ENCODE data around the gene LRP10.

Gene LRP10

GRCh38 chr14:22865424-22866405, 5.8 kb upstream of the LRP10 start:
- no peak for TF ChIP-seq POLR2A (IDR thresholded peaks at IDR 0.05; ENCODE audit: low read depth, low read length)
- no peak for DNase-seq (ENCODE audit: insufficient read length, low spot score)
- FAIRE-seq: no peak

DNA sequence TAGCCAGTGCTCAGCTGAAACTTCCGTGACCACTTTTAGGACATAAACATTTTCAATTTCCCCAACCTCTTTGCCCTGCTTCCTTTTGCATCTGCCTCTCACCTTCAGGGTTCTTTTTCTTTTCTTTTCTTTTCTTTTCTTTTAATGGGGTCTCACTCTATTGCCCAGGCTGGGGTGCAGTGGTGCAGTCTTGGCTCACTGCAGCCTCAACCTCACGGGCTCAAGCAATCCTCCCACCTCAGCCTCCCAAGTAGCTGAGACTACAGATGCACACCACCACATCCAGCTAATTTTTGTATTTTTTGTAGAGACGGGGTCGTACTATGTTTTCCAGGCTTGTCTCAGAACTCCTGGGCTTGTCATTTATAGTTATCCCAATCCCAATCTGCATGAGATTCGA, 4.7 kb upstream of the LRP10 start:
- no peak for DNase-seq (ENCODE audit: insufficient read length, low spot score)
- TF ChIP-seq POLR2A (IDR thresholded peaks at IDR 0.05; ENCODE audit: low read depth, low read length): no peak

GRCh38 chr14:22870811-22871223, 723 bp upstream of the LRP10 start:
- DNase-seq (ENCODE audit: insufficient read length, low spot score): no peak
- no peak for TF ChIP-seq POLR2A (IDR thresholded peaks at IDR 0.05; ENCODE audit: low read depth, low read length)
- no peak for FAIRE-seq

More for the DNA sequence above, 4.7 kb upstream of the LRP10 start:
- FAIRE-seq: no peak

DNA sequence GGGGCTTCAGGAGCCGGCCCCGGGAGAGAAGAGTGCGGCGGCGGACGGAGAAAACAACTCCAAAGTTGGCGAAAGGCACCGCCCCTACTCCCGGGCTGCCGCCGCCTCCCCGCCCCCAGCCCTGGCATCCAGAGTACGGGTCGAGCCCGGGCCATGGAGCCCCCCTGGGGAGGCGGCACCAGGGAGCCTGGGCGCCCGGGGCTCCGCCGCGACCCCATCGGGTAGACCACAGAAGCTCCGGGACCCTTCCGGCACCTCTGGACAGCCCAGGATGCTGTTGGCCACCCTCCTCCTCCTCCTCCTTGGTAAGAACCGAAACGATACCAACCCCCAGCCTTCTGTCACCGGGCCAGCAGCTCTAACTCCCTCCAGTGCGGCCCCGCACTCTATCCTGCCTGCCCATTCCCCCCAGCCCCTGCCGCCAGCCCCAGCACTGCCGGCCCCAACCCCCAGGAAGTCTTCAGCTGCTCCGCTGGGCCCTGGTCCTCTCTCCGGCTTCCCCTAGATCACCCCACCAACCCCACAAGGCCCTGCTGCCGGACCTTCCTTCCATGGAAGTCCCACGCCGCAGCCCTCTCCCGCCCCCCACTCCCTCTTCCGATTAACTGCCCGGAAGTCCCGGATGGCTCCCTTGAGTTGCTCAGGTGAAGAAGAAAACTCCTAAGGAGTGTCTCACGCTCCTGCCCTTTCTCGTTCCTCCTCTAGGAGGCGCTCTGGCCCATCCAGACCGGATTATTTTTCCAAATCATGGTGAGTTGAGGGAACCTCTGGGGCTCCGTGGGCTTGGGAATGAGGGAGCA, 693 bp downstream of the LRP10 start:
- DNase-seq (ENCODE audit: insufficient read length, low spot score) (peak; percentile 48), FAIRE-seq (peak; percentile 61)
- TF ChIP-seq POLR2A (IDR thresholded peaks at IDR 0.05; ENCODE audit: low read depth, low read length): 0 out of 2 replicates have a peak, but pooled peaks have one; percentile 26

DNA sequence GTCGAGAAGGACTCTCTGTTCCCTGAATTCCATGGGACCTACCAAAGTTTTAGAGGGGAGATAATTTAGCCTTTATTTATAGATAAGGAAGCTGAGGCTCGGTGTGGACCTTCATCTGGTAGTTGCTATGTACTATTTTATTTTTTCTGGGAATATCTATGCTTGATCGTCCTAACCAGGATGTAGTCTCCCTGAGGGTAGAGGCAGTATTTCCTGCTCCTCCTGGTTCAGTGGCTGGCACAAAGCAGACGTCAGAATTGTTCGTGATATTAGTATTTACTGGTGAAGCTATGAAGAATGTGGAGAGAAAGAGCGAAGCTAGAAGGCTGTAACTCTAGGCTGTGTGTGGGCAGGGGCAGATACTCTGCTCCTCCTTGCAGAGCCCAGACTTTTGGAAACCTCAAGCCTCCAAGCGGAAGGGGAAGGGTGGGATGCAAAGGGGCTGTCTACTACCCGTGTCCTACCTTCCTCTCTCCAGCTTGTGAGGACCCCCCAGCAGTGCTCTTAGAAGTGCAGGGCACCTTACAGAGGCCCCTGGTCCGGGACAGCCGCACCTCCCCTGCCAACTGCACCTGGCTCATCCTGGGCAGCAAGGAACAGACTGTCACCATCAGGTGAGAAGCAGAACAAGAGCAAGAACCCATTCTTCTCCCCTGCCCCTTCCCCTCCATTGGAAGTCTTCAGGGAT, 1.4 kb downstream of the LRP10 start:
- no peak for TF ChIP-seq POLR2A (IDR thresholded peaks at IDR 0.05; ENCODE audit: low read depth, low read length)
- no peak for DNase-seq (ENCODE audit: insufficient read length, low spot score)
- FAIRE-seq: no peak

DNA sequence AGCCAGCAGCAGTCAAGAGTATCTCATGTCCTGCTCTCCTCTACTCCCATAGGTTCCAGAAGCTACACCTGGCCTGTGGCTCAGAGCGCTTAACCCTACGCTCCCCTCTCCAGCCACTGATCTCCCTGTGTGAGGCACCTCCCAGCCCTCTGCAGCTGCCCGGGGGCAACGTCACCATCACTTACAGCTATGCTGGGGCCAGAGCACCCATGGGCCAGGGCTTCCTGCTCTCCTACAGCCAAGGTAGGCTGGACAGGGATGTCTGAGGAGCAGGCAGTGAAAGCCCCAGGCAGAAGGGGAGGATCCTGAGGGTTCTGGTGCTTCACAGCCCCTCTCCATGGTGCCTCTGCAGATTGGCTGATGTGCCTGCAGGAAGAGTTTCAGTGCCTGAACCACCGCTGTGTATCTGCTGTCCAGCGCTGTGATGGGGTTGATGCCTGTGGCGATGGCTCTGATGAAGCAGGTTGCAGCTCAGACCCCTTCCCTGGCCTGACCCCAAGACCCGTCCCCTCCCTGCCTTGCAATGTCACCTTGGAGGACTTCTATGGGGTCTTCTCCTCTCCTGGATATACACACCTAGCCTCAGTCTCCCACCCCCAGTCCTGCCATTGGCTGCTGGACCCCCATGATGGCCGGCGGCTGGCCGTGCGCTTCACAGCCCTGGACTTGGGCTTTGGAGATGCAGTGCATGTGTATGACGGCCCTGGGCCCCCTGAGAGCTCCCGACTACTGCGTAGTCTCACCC, 3.6 kb downstream of the LRP10 start:
- no peak for TF ChIP-seq POLR2A (IDR thresholded peaks at IDR 0.05; ENCODE audit: low read depth, low read length)
- FAIRE-seq (no peak), DNase-seq (ENCODE audit: insufficient read length, low spot score) (no peak)

DNA sequence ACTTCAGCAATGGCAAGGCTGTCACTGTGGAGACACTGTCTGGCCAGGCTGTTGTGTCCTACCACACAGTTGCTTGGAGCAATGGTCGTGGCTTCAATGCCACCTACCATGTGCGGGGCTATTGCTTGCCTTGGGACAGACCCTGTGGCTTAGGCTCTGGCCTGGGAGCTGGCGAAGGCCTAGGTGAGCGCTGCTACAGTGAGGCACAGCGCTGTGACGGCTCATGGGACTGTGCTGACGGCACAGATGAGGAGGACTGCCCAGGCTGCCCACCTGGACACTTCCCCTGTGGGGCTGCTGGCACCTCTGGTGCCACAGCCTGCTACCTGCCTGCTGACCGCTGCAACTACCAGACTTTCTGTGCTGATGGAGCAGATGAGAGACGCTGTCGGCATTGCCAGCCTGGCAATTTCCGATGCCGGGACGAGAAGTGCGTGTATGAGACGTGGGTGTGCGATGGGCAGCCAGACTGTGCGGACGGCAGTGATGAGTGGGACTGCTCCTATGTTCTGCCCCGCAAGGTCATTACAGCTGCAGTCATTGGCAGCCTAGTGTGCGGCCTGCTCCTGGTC, 4.3 kb downstream of the LRP10 start:
- FAIRE-seq: no peak
- TF ChIP-seq POLR2A (IDR thresholded peaks at IDR 0.05; ENCODE audit: low read depth, low read length): no peak
- no peak for DNase-seq (ENCODE audit: insufficient read length, low spot score)

DNA sequence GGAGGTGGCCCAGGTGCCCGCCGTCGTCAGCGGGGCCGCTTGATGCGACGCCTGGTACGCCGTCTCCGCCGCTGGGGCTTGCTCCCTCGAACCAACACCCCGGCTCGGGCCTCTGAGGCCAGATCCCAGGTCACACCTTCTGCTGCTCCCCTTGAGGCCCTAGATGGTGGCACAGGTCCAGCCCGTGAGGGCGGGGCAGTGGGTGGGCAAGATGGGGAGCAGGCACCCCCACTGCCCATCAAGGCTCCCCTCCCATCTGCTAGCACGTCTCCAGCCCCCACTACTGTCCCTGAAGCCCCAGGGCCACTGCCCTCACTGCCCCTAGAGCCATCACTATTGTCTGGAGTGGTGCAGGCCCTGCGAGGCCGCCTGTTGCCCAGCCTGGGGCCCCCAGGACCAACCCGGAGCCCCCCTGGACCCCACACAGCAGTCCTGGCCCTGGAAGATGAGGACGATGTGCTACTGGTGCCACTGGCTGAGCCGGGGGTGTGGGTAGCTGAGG, 5.5 kb downstream of the LRP10 start:
- FAIRE-seq (no peak), DNase-seq (ENCODE audit: insufficient read length, low spot score) (no peak)
- no peak for TF ChIP-seq POLR2A (IDR thresholded peaks at IDR 0.05; ENCODE audit: low read depth, low read length)

GRCh38 chr14:22878271-22879246, 7.0 kb downstream of the LRP10 start:
- DNase-seq (ENCODE audit: insufficient read length, low spot score) (no peak), FAIRE-seq (no peak)
- no peak for TF ChIP-seq POLR2A (IDR thresholded peaks at IDR 0.05; ENCODE audit: low read depth, low read length)

DNA sequence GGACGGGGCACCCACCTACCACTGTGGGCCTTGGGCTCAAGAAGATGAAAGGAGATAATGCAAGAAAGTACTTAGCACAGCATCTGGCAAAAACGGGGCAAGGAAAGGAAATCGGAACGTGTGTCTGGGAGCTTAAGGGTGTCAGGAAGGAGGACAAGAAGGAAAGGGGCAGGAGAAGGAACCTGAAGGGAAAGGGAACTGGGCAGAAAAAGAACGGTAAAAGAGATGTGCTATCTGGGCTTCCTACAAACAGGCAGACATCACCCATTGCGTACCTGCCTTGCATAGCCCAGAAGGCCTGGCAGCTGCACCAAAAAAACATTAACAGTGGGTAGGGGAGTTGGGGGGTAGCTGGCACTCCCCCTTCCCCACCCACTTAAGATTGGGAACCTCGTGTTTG, 10.5 kb downstream of the LRP10 start:
- no peak for TF ChIP-seq POLR2A (IDR thresholded peaks at IDR 0.05; ENCODE audit: low read depth, low read length)
- FAIRE-seq: no peak
- no peak for DNase-seq (ENCODE audit: insufficient read length, low spot score)

DNA sequence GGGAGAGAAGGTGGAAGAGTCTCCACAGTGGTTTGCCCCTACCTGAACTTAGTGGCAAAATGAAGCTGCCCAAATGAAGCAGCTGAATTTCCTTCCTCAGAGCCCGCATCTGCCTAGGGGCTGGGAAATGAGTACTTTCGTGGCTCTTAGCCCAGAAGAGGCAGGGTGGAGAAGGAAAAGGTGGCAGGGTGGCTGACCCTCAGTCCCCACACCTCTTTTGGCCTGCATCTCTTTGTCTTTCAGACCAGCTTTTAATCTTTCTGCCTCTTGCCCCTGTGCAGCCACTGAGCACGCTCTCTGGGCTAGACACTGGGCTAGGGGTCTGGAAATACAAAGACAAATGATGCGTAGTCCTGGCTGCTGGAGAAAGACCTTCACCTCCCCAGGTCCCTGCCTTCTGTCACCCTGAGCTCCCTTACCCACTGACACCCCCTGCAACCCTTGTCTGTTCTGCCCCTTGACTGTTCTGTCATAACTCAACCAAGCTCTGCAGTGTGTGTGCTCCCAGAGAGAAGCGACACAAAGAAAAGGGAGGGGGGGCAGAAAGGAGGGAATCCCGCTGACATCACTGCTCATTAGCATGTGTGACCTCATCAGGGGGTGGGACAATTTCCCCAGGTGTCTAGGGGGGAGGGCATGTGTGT, 11.1 kb downstream of the LRP10 start:
- DNase-seq (ENCODE audit: insufficient read length, low spot score) (peak; percentile 43), FAIRE-seq (no peak)
- TF ChIP-seq POLR2A (IDR thresholded peaks at IDR 0.05; ENCODE audit: low read depth, low read length): no peak

All from H54 (cell line).